Activated CD4-positive, alpha-beta memory T cell treated with anti-CD3 and anti-CD28 coated beads for 36 hours (primary cell): ENCODE results near the gene ADAMTS13. TPM values are rescaled to one million over a fixed set of nuclear protein-coding genes. Genes with fewer than 3 reads are reported as not detected.

ENCODE experiments used
- CTCF ChIA-PET: fragments of 350-600 bp; sonication (Branson Sonifier 250); formaldehyde crosslinking; loops from one replicate; lab custom pipeline; 2021; ENCODE audit warnings: antibody characterized with exemption, inconsistent platforms; lab: Charles Lee
- POLR2A ChIA-PET: fragments of 350-600 bp; sonication (Branson Sonifier 250); formaldehyde crosslinking; loops from one replicate; lab custom pipeline; 2021; ENCODE audit warnings: antibody characterized with exemption; lab: Charles Lee
- DNase-seq: peaks from one replicate; pipeline ENCODE4 v3.0.0-alpha.2; 2020
- H3K27ac Mint-ChIP-seq: one replicate; pipeline ENCODE4 v1.8.0; 2021; ENCODE audit warnings: mixed read lengths
- H3K27me3 Mint-ChIP-seq: one replicate; pipeline ENCODE4 v1.8.0; 2021; ENCODE audit warnings: mixed read lengths
- H3K36me3 Mint-ChIP-seq: one replicate; pipeline ENCODE4 v1.8.0; 2021; ENCODE audit warnings: mixed read lengths
- H3K4me1 Mint-ChIP-seq: one replicate; pipeline ENCODE4 v1.8.0; 2021; ENCODE audit warnings: low read depth, mixed read lengths
- H3K4me3 Mint-ChIP-seq: one replicate; pipeline ENCODE4 v1.8.0; 2021; ENCODE audit warnings: mild to moderate bottlenecking, mixed read lengths
- H3K9me3 Mint-ChIP-seq: one replicate; pipeline ENCODE4 v1.8.0; 2021; ENCODE audit warnings: mixed read lengths
- intact Hi-C: fragments of 100-400 bp; cut with micrococcal nuclease; formaldehyde crosslinking; loops from one replicate; pipeline ENCODE4 v1.15.1; 2023
- total RNA-seq, 2 experiments: library from RNA; stranded (reverse); gene quantifications; one replicate each; pipeline ENCODE4 v1.2.3, GENCODE V29; 2021

The ADAMTS13 gene
- total RNA-seq, 2 experiments from 2014 or later: 2.4 to 2.6 TPM

DNA sequence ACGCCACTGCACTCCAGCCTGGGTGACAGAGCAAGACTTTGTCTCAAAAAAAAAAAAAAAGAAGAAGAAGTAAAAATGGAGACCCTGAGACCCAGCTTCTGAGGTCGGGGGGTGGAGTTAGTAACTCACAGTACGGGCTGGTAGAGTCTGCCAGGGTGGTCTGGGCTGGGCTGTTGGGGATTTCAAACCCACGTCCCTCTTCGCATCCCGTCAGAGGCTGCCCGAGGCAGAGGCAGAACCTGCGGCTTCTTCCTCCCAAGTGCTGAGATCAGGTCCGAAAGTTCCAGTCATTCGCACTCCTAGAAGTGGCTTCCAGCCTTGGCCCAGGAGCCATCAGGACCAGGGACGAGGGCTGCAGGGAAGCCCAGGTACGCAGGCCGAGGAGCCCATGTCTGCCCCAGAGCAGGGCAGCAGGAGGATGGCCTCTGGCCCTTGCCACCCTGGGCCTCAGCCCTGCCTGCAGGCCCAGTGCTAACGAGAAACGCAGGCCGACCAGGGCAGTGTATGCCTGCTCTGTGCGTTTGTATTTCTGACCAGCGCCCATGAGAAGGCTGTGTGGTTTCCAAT lies 66.6 kb downstream of the ADAMTS13 start:
- Mint-ChIP-seq H3K27me3 (peaks cover 14% of the 10 kb centered on the region), H3K27ac (no peak overlapping the region), H3K4me3 (no peak overlapping the region), H3K36me3 (no peaks in the 10 kb centered on the region), H3K9me3 (no peaks in the 10 kb centered on the region), H3K4me1 (no peaks in the 10 kb centered on the region)
- DNase-seq: no peak
- POLR2A ChIA-PET: no interaction called here
- intact Hi-C loops: loop anchor here (10.0 kb wide), 2 partner anchors 134 to 464 kb away; partner anchors contain the start of genes SURF1 and SURF2
- CTCF ChIA-PET: interaction anchor here (0.9 kb wide), 1 partner anchor 467 kb away, joined by 3 read pairs; no protein-coding TSS in a partner anchor

DNA sequence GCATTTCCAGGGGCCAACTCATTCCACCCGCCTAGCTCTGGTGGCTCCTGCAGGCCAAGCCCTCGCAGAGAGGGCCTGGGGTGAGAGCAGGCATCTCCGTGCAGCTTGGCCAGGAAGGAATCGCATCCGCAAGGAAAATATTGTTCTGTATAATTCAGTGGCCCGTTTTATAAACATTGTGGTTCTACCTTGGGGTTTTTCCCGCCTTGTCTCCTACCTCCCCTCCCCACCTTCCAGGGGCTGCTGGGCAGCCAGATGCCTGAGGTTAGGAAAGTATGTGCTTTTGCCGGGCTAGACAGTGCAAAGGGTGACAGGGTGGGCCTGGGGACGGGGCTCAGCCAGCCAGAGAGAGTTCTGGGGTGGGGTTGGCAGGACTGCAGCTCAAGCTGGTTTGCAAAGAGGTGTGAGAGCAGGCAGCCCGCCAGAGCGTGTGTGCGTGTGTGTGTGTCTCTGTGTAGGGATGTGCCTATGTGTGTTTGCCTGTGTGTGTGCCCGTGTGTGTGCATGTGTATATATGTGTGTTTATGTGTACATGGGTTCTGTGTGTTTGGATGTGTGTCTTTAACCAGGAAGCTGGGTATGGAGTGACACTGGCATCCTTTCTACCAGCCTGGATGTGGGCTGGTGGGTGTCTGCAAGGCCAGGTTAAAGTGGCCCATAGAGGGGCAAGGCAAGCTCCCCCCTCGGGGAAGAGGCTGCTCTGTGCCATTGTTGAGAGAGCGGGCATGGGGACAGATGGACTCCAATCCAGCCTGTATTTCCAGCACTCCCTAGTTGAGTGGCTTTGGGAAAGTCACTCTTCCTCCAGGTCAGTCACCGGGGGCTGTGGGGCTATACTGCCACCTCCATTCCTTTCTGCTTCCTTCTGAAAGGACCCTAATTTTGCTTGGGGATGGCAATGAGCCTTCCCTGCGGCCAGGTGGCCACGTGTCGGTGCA lies 67.4 kb downstream of the ADAMTS13 start:
- intact Hi-C loops: loop anchor here (10.0 kb wide), 2 partner anchors 135 to 465 kb away; partner anchors contain the start of genes SURF1 and SURF2
- ChIA-PET CTCF (no interaction called here), POLR2A (no interaction called here)
- Mint-ChIP-seq H3K27me3 (peaks cover 11% of the 10 kb centered on the region), H3K4me1 (no peaks in the 10 kb centered on the region), H3K9me3 (no peaks in the 10 kb centered on the region), H3K36me3 (no peaks in the 10 kb centered on the region), H3K27ac (no peak overlapping the region), H3K4me3 (no peak overlapping the region)
- no peak for DNase-seq

DNA sequence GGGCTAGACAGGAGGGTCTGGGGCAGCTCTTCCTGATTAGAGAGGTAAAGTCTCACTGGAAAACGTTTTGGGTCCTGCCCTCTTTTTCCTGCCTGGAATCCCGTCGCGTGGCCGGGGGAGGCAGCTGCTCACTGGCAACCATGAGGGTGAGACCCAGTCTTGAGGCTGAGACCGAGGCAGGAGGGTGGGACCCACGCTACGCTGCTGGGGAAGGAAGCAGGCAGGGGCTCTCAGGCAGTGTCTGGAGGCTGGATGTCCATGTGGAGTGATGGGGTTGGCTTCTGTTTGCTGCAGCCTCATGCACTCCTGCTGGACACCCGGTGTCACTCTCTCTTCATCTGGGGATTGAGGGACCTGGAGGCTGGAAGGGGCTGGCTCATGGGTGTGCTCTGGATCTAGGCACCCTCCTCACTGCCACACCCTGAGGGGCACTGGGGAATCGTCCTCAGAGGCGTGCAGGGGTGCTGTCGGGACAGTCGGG lies 68.1 kb downstream of the ADAMTS13 start:
- CTCF ChIA-PET: no interaction called here
- Mint-ChIP-seq H3K27me3 (peaks cover 11% of the 10 kb centered on the region), H3K27ac (no peak overlapping the region), H3K36me3 (no peaks in the 10 kb centered on the region), H3K9me3 (no peaks in the 10 kb centered on the region), H3K4me3 (no peak overlapping the region), H3K4me1 (no peaks in the 10 kb centered on the region)
- no peak for DNase-seq
- POLR2A ChIA-PET: no interaction called here
- intact Hi-C loops: no loop called here

GRCh38 chr9:133490865-133491655 lies 68.9 kb downstream of the ADAMTS13 start:
- H3K27me3 Mint-ChIP-seq: peaks cover 11% of the 10 kb centered on the region
- POLR2A ChIA-PET: no interaction called here
- CTCF ChIA-PET: no interaction called here

GRCh38 chr9:133491656-133491925 lies 69.4 kb downstream of the ADAMTS13 start:
- no peak overlapping the region for H3K27ac Mint-ChIP-seq
- DNase-seq: no peak
- intact Hi-C loops: no loop called here

More at GRCh38 chr9:133490865-133491655, 68.9 kb downstream of the ADAMTS13 start:
- H3K4me3 Mint-ChIP-seq: no peak overlapping the region
- intact Hi-C loops: no loop called here
- no peaks in the 10 kb centered on the region for H3K4me1 Mint-ChIP-seq
- H3K36me3 Mint-ChIP-seq: no peaks in the 10 kb centered on the region
- H3K27ac Mint-ChIP-seq: no peak overlapping the region
- H3K9me3 Mint-ChIP-seq: no peaks in the 10 kb centered on the region
- no peak for DNase-seq

DNA sequence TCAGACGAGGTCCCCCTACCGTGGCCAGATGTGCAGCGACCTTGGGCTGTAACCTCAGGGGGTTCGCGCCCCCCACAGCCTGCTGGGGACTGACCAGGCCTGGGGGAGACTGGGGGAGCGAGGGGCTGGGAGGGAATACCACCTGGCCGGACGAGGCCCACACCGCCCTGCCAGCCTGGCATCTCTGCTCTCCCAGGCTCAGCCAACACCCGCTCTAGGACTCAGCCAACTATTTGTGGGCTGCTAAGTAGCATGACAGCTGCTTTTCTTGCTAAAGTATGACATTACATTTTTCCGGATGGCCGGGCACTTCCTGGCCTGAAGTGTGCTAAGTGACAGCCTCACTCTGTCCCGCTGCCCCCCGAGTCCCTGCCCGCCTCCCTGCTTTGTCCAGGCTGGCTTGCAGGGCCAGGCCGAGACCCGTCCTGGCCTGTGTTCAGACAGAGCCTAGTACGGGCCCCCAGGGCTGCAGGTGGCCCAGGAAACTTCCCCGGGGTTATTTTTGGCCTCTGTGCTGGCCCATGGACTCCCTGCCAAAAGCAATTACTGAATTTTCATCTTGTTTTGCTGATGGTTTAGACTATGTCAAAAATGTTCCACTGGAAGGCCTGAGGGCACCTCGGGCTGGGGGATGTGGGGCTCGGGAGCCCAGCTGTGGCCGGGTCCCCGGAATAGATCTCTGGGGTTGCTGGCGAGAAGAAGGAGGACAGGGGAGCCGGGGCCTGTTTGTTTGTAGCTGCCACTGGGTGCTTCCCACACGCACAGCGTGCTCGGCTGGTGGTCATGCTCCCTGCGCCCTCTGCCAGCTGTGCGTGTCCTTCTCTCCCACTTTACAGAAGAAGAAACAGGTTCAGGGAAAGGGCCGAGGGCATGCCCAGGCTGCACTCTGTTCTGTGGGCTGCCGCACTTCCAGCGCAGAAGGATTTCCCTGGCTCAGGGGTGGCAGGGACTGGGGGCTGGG lies 70.2 kb downstream of the ADAMTS13 start:
- H3K4me1 Mint-ChIP-seq: no peaks in the 10 kb centered on the region
- no peaks in the 10 kb centered on the region for H3K36me3 Mint-ChIP-seq
- DNase-seq: no peak
- no peak overlapping the region for H3K27ac Mint-ChIP-seq
- ChIA-PET CTCF (no interaction called here), POLR2A (no interaction called here)
- H3K4me3 Mint-ChIP-seq: no peak overlapping the region
- peaks cover 11% of the 10 kb centered on the region for H3K27me3 Mint-ChIP-seq
- intact Hi-C loops: no loop called here
- H3K9me3 Mint-ChIP-seq: no peaks in the 10 kb centered on the region

More at GRCh38 chr9:133491656-133491925, 69.4 kb downstream of the ADAMTS13 start:
- H3K4me1 Mint-ChIP-seq: no peaks in the 10 kb centered on the region
- H3K9me3 Mint-ChIP-seq: no peaks in the 10 kb centered on the region
- POLR2A ChIA-PET: no interaction called here
- no peaks in the 10 kb centered on the region for H3K36me3 Mint-ChIP-seq
- CTCF ChIA-PET: no interaction called here
- no peak overlapping the region for H3K4me3 Mint-ChIP-seq
- peaks cover 11% of the 10 kb centered on the region for H3K27me3 Mint-ChIP-seq

DNA sequence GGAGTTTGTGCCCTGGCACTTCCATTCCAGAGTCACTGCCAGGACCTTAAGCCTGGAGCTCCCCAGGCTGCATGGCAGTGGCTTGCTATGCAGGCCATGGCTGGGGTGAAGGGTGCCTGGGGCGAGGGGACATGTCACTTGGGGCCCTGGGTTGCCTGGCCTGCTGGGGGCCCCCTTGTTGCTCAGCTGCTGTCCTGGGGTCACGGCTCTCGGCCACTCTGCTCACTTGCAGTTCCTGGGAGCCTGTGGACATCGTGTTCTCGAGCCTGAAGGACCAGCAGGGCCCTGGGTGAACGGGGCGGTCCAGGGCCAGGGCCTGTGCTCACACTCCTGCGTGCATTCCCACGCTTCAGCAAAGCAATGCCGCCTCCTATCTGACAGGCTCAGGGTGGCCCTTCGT lies 71.3 kb downstream of the ADAMTS13 start:
- DNase-seq: no peak
- Mint-ChIP-seq H3K36me3 (no peaks in the 10 kb centered on the region), H3K4me3 (no peak overlapping the region), H3K9me3 (no peaks in the 10 kb centered on the region), H3K4me1 (no peaks in the 10 kb centered on the region), H3K27ac (no peak overlapping the region), H3K27me3 (peaks cover 17% of the 10 kb centered on the region)
- ChIA-PET POLR2A (no interaction called here), CTCF (no interaction called here)
- intact Hi-C loops: no loop called here

DNA sequence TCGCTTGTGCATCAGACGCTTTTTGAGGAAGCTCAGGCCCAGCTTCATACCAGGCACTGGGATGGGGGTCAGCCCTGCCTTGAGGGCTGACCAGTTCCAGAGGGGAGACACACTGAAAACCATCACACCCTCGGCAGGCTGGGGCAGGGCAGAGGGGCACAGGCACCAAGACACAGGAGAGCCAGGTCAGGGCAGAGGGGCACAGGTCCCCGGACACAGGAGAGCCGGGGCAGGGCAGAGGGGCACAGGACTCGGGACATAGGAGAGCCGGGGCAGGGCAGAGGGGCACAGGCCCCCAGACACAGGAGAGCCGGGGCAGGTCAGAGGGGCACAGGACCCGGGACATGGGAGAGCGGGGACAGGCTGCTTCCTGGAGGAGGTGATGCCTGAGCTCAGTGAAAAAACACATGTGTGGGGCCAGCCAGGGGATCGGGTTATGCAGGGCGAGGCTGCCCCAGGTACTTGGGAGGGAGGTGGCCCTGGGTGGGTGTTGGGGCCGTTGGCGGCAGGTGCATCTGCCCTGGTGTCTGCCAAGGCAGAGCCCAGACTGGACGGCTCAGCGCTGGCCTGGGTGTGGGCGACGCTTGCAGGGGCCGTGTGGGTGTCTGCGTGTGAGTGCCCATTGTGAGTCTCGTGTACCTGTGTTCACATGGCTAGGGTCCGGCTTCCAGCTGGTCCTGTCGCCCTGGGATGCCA lies 71.8 kb downstream of the ADAMTS13 start:
- CTCF ChIA-PET: no interaction called here
- POLR2A ChIA-PET: no interaction called here
- Mint-ChIP-seq H3K4me3 (no peak overlapping the region), H3K36me3 (no peaks in the 10 kb centered on the region), H3K4me1 (no peaks in the 10 kb centered on the region), H3K9me3 (no peaks in the 10 kb centered on the region), H3K27me3 (peaks cover 19% of the 10 kb centered on the region), H3K27ac (no peak overlapping the region)
- intact Hi-C loops: no loop called here
- DNase-seq: no peak

DNA sequence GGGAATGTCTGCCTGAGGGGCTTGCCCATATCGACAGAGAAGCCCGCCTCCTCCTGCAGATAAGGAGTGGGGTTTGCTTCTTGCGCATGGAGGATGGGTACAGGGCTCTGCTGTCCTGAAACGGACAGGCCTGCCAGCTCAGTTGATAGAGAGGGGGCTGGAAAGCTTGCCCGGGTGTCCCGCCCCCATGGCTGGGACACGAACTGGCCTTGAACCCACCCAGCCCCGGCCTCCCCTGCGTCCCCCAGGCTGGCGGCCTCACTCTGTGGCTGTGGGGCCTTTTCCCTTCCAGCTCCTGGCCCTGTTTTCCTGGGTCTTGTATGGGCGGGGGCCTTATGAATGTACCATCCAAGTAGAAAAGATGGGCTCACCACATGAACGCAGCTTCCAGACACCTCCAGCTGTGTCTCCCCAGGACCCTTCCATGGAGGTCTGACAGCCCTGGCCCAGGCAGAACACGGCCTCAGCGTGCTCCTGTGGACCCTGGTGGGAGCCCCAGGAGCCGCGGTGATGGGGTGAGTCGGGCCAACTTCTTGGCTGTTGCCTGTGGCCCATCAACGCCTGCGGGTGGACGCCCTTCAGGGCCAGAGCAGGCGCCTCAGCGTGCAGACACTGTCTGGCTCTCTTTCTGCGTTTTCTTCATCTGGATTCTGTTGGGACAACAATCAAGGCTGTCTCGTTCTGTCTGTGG lies 72.6 kb downstream of the ADAMTS13 start:
- peaks cover 14% of the 10 kb centered on the region for H3K27me3 Mint-ChIP-seq
- H3K4me3 Mint-ChIP-seq: no peak overlapping the region
- DNase-seq: no peak

DNA sequence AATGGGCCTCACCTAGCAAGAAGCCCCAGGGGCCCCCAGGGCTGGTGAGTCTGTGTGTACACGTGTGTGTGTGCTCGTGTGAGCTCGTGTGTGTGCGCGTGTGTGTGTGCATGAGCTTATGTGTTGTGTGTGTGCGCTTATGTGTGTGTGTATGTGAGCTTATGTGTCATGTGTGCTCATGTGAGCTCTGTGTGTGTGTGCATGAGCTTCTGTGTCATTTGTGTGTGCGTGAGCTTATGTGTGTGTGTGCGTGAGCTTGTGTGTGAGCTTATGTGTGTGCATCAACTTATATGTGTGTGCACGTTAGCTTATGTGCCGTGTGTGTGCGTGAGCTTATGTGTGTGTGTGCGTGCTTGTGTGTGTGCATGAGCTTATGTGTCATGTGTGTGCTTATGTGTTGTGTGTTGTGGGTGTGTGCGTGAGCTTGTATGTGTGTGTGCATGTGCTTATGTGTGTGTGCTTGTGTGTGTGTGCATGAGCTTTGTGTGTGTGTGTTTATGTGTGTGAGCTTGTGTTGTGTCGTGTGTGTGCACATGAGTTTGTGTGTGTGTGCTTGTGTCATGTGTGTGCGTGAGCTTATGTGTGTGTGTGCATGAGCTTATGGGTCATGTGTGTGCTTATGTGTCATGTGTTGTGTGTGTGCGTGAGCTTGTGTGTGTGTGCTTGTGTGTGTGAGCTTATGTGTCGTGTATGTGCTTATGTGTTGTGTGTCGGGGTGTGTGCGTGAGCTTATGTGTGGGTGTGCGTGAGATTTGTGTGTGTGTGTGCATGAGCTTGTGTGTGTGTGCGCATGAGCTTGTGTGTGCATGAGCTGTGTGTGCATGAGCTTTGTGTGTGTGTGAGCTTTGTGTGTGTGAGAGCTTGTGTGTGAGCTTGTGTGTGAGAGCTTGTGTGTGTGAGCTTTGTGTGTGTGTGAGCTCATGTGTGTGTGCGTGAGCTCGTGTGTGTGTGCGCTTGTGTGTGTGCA lies 73.4 kb downstream of the ADAMTS13 start:
- Mint-ChIP-seq H3K27me3 (peaks cover 11% of the 10 kb centered on the region), H3K27ac (no peak overlapping the region), H3K4me1 (no peaks in the 10 kb centered on the region), H3K36me3 (no peaks in the 10 kb centered on the region), H3K9me3 (peaks cover under 1% of the 10 kb centered on the region), H3K4me3 (no peak overlapping the region)
- ChIA-PET CTCF (interaction anchor here (0.8 to 1.7 kb wide), 2 partner anchors 9 to 247 kb away, joined by 3 to 7 read pairs; no protein-coding TSS in a partner anchor), POLR2A (no interaction called here)
- intact Hi-C loops: no loop called here
- no peak for DNase-seq

More for the DNA sequence above, 72.6 kb downstream of the ADAMTS13 start:
- Mint-ChIP-seq H3K4me1 (no peaks in the 10 kb centered on the region), H3K27ac (no peak overlapping the region), H3K9me3 (no peaks in the 10 kb centered on the region), H3K36me3 (no peaks in the 10 kb centered on the region)
- intact Hi-C loops: no loop called here
- POLR2A ChIA-PET: no interaction called here
- CTCF ChIA-PET: interaction anchor here (0.8 to 1.7 kb wide), 2 partner anchors 8 to 248 kb away, joined by 3 to 7 read pairs; no protein-coding TSS in a partner anchor
